ENCODE measurements around the gene SRMS. TPM values are rescaled to one million over a fixed set of nuclear protein-coding genes. Genes with fewer than 3 reads are reported as not detected.

Gene SRMS
- total RNA-seq, 1 experiment from 2014 or later = 3.2 TPM

DNA sequence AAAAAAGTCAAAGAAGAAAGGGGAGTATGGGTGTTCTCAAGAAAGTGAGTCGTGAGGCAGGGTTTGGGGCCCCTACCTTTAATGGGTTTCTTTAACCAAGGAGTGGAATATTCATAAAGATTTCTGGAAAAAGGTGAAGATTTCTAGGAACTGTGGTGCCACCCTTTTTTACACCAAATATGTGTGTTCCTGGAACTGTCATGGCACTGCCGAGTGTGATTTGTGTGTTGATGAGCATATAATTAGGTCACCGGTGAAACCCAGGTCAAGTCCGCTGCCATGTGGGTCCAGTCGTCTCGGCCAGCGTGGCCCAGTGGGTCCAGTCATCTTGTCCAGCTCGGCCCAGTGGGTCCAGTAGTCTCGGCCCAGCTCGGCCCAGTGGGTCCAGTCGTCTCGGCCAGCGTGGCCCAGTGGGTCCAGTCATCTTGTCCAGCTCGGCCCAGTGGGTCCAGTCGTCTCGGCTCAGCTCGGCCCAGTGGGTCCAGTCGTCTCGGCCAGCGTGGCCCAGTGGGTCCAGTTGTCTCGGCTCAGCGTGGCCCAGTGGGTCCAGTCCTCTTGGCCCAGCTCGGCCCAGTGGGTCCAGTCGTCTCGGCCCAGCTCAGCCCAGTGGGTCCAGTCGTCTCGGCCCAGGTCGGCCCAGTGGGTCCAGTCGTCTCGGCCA is 40.3 kb downstream of the SRMS start (continued):
- TF ChIP-seq, protein P1, sequence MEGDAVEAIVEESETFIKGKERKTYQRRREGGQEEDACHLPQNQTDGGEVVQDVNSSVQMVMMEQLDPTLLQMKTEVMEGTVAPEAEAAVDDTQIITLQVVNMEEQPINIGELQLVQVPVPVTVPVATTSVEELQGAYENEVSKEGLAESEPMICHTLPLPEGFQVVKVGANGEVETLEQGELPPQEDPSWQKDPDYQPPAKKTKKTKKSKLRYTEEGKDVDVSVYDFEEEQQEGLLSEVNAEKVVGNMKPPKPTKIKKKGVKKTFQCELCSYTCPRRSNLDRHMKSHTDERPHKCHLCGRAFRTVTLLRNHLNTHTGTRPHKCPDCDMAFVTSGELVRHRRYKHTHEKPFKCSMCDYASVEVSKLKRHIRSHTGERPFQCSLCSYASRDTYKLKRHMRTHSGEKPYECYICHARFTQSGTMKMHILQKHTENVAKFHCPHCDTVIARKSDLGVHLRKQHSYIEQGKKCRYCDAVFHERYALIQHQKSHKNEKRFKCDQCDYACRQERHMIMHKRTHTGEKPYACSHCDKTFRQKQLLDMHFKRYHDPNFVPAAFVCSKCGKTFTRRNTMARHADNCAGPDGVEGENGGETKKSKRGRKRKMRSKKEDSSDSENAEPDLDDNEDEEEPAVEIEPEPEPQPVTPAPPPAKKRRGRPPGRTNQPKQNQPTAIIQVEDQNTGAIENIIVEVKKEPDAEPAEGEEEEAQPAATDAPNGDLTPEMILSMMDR (IDR thresholded peaks at IDR 0.05 in 2 of 3, conservative IDR thresholded peaks at IDR 0.05 in 1 of 3; ENCODE audit: borderline replicate concordance in 1 of 3, insufficient read depth in 1 of 3, low read depth in 2 of 3, low read length in 2 of 3) = no peak
- no peak for TF ChIP-seq SP1 (IDR thresholded peaks at IDR 0.05; ENCODE audit: low read depth)
- TF ChIP-seq EGR1 (IDR thresholded peaks at IDR 0.05; ENCODE audit: low read depth) = no peak
- no peak for TF ChIP-seq EZH2phosphoT487 (IDR thresholded peaks at IDR 0.05; ENCODE audit: borderline replicate concordance)
- no peak for TF ChIP-seq FOSL1 (IDR thresholded peaks at IDR 0.05; ENCODE audit: low read depth)
- TF ChIP-seq, protein P2, sequence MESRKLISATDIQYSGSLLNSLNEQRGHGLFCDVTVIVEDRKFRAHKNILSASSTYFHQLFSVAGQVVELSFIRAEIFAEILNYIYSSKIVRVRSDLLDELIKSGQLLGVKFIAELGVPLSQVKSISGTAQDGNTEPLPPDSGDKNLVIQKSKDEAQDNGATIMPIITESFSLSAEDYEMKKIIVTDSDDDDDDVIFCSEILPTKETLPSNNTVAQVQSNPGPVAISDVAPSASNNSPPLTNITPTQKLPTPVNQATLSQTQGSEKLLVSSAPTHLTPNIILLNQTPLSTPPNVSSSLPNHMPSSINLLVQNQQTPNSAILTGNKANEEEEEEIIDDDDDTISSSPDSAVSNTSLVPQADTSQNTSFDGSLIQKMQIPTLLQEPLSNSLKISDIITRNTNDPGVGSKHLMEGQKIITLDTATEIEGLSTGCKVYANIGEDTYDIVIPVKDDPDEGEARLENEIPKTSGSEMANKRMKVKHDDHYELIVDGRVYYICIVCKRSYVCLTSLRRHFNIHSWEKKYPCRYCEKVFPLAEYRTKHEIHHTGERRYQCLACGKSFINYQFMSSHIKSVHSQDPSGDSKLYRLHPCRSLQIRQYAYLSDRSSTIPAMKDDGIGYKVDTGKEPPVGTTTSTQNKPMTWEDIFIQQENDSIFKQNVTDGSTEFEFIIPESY (IDR thresholded peaks at IDR 0.05; ENCODE audit: extremely low read depth, insufficient replicate concordance, low read length) = no peak
- TF ChIP-seq YY1 (IDR thresholded peaks at IDR 0.05; ENCODE audit: extremely low read depth, insufficient replicate concordance, low read depth, low read length) = no peak

DNA sequence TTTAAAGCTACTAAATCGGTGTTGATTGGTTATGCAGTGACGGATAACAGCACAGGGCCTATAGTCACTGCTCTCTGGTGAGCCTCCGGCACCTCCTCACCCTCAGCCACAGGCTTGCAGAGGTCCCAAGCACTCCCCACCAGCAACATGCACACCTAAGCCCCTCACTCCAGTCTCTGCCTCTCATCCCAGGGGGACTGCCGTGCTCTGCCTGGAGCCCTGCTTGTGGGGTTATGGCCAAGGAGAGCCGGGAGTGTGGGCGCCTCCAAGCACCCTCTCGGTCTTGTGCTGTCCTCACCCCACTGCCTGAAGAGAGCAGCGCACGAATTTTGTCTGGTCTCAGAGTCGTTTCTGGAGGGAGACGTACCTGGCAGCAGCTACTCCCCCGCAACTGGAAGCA is 41.8 kb downstream of the SRMS start:
- Histone ChIP-seq H3K27me3 (ENCODE audit: insufficient read depth, low read length) (no peaks in the 10 kb centered on the region), H3K9me2 (ENCODE audit: insufficient read depth) (no peaks in the 10 kb centered on the region), H3K27ac (ENCODE audit: low read depth, low read length) (no peak overlapping the region), H2AFZ (ENCODE audit: low read depth, low read length, poor library complexity, severe bottlenecking) (no peak overlapping the region), H3K4me1 (ENCODE audit: control insufficient read depth in 1 of 2, insufficient read depth in 2 of 2, low read length in 2 of 2) (peaks cover 6 to 12% of the 10 kb centered on the region in 2 experiments; a peak in 3 of 4 replicates), H3K4me2 (ENCODE audit: low read length) (no peak overlapping the region), H3K9ac (ENCODE audit: low read length) (no peak overlapping the region), H3K4me3 (replicated peaks in 1 of 2; ENCODE audit: low read depth in 1 of 2, low read length in 2 of 2) (no peak overlapping the region), H3K36me3 (ENCODE audit: control insufficient read depth in 1 of 2, insufficient read depth in 2 of 2, low read length in 2 of 2) (no peaks in the 10 kb centered on the region), H3K79me2 (ENCODE audit: insufficient read depth, low read length) (no peaks in the 10 kb centered on the region), H4K20me1 (ENCODE audit: insufficient read depth) (no peaks in the 10 kb centered on the region), H3K9me3 (ENCODE audit: control insufficient read depth in 1 of 2, insufficient read depth in 1 of 2, low read depth in 1 of 2, low read length in 2 of 2) (no peaks in the 10 kb centered on the region; a peak in 1 of 4 replicates)
- no TSS peak for BruUV-seq (replicated peaks)
- CTCF ChIA-PET = no interaction called here
- TF ChIP-seq EZH2phosphoT487 (IDR thresholded peaks at IDR 0.05; ENCODE audit: borderline replicate concordance) (no peak), SIN3A (IDR thresholded peaks at IDR 0.05; ENCODE audit: low read depth) (no peak), SP1 (IDR thresholded peaks at IDR 0.05; ENCODE audit: low read depth) (no peak), ELF1 (IDR thresholded peaks at IDR 0.05; ENCODE audit: borderline replicate concordance, low read depth) (no peak), POLR2A (IDR thresholded peaks at IDR 0.05; ENCODE audit: borderline replicate concordance, extremely low read depth, insufficient read depth, insufficient read length) (no peak), YY1 (IDR thresholded peaks at IDR 0.05; ENCODE audit: extremely low read depth, insufficient replicate concordance, low read depth, low read length) (no peak), POLR2AphosphoS5 (IDR thresholded peaks at IDR 0.05; ENCODE audit: low read depth, low read length) (no peak)
- TF ChIP-seq, protein P3, sequence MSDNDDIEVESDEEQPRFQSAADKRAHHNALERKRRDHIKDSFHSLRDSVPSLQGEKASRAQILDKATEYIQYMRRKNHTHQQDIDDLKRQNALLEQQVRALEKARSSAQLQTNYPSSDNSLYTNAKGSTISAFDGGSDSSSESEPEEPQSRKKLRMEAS (IDR thresholded peaks at IDR 0.05) = no peak
- ATAC-seq (no peak), DNase-seq (ENCODE audit: low read depth, low spot score) (no peak)
- POLR2A ChIA-PET = no interaction called here
- RAD21 ChIA-PET (ENCODE audit: low non-redundant PET in 1 of 2, low total read pairs in 2 of 2, uncharacterized antibody in 2 of 2, unreplicated experiment in 2 of 2) = no interaction called here
- intact Hi-C loops (cut with micrococcal nuclease) = no loop called here
